Calu3 (cell line): ENCODE data around the gene ABI1. TPM values are rescaled to one million over a fixed set of nuclear protein-coding genes. Genes with fewer than 3 reads are reported as not detected.
"Not testable (repeated sequence)": the region's sequence is repeated elsewhere in the genome, so short reads cannot be mapped to it uniquely, and the experiment has no call there.

Experiments used
- BruUV-seq: library from RNA; stranded (reverse); fragments of 400-500 nt; replicated peaks from 2 replicates; lab custom pipeline; 2021; lab: Mats Ljungman, UMichigan
- CTCF ChIA-PET: fragments of 300-600 bp; sonication (Branson Sonifier 250); formaldehyde crosslinking; loops from one replicate; lab custom pipeline; 2022; ENCODE audit warnings: antibody characterized with exemption; lab: Charles Lee
- DNase-seq: peaks from one replicate; pipeline ENCODE4 v3.0.0; 2022
- H3K27ac Mint-ChIP-seq: one replicate; pipeline ENCODE4 v1.8.0; 2022; ENCODE audit warnings: mixed read lengths; ENCODE audit not compliant: unreplicated experiment
- H3K27me3 Mint-ChIP-seq: one replicate; pipeline ENCODE4 v1.8.0; 2022; ENCODE audit warnings: mixed read lengths; ENCODE audit not compliant: unreplicated experiment
- H3K36me3 Mint-ChIP-seq: one replicate; pipeline ENCODE4 v1.8.0; 2022; ENCODE audit warnings: mild to moderate bottlenecking, moderate library complexity, mixed read lengths; ENCODE audit not compliant: insufficient read depth, unreplicated experiment
- H3K4me1 Mint-ChIP-seq: one replicate; pipeline ENCODE4 v1.8.0; 2022; ENCODE audit warnings: mild to moderate bottlenecking, low read depth, mixed read lengths; ENCODE audit not compliant: unreplicated experiment
- H3K4me3 Mint-ChIP-seq: one replicate; pipeline ENCODE4 v1.8.0; 2022; ENCODE audit warnings: mild to moderate bottlenecking, low read depth, moderate library complexity, mixed read lengths; ENCODE audit not compliant: unreplicated experiment
- H3K9me3 Mint-ChIP-seq: one replicate; pipeline ENCODE4 v1.8.0; 2022; ENCODE audit warnings: low read depth, mixed read lengths; ENCODE audit not compliant: unreplicated experiment
- CTCF ChIP-seq: fragments of 200-600 bp; IDR thresholded peaks from one replicate; pipeline ENCODE4 v1.8.0; 2022; ENCODE audit warnings: antibody characterized with exemption; ENCODE audit not compliant: unreplicated experiment
- intact Hi-C: fragments of 100-400 bp; cut with micrococcal nuclease; formaldehyde crosslinking; loops from one replicate; pipeline ENCODE4 v1.10.0; 2022; ENCODE audit not compliant: unreplicated experiment
- total RNA-seq: library from RNA; stranded (reverse); gene quantifications from 2 replicates; pipeline ENCODE4 v1.2.3, GENCODE V29; 2022

The ABI1 gene
- total RNA-seq, 1 experiment from 2014 or later, result 61.9 TPM

GRCh38 chr10:26860102-26860442 is 686 bp downstream of the ABI1 start:
- Mint-ChIP-seq H3K27me3 (no peaks in the 10 kb centered on the region), H3K4me3 (peak overlapping the region; percentile 95), H3K27ac (peak overlapping the region; percentile 98), H3K36me3 (peaks cover 21% of the 10 kb centered on the region), H3K9me3 (no peaks in the 10 kb centered on the region), H3K4me1 (peaks cover 22% of the 10 kb centered on the region)
- TF ChIP-seq CTCF, result no peak
- intact Hi-C loops, result no loop called here
- peak; percentile 67 for DNase-seq
- no TSS peak for BruUV-seq
- CTCF ChIA-PET, result interaction anchor here (1.2 kb wide), 1 partner anchor 79 kb away, joined by 3 read pairs; no protein-coding TSS in a partner anchor

GRCh38 chr10:26859241-26860101 is 1.3 kb downstream of the ABI1 start:
- Mint-ChIP-seq H3K27me3 (no peaks in the 10 kb centered on the region), H3K36me3 (peaks cover 21% of the 10 kb centered on the region), H3K4me3 (peak overlapping the region; percentile 95), H3K27ac (peak overlapping the region; percentile 98), H3K9me3 (no peaks in the 10 kb centered on the region), H3K4me1 (peaks cover 27% of the 10 kb centered on the region)
- BruUV-seq, result TSS peak; percentile 46
- CTCF ChIA-PET, result interaction anchor here (0.6 to 1.2 kb wide), 2 partner anchors 78 kb away, joined by 3 read pairs; no protein-coding TSS in a partner anchor
- no peak for DNase-seq
- intact Hi-C loops, result no loop called here
- TF ChIP-seq CTCF, result no peak

- no peak for DNase-seq
- Mint-ChIP-seq H3K9me3 (no peaks in the 10 kb centered on the region), H3K4me3 (peak overlapping the region; percentile 95), H3K27me3 (no peaks in the 10 kb centered on the region), H3K4me1 (peaks cover 35% of the 10 kb centered on the region), H3K36me3 (peaks cover 21% of the 10 kb centered on the region), H3K27ac (peak overlapping the region; percentile 35)
- no TSS peak for BruUV-seq
- CTCF ChIA-PET, result interaction anchor here (0.6 kb wide), 1 partner anchor 77 kb away, joined by 3 read pairs; no protein-coding TSS in a partner anchor
- intact Hi-C loops, result no loop called here
- TF ChIP-seq CTCF, result no peak
Measured at GRCh38 chr10:26858707-26859034, 2.1 kb downstream of the ABI1 start.

GRCh38 chr10:26857991-26858706 is 2.6 kb downstream of the ABI1 start:
- Mint-ChIP-seq H3K9me3 (no peaks in the 10 kb centered on the region), H3K27ac (peak overlapping the region; percentile 35), H3K36me3 (peaks cover 21% of the 10 kb centered on the region), H3K4me1 (peaks cover 37% of the 10 kb centered on the region), H3K27me3 (no peaks in the 10 kb centered on the region), H3K4me3 (peak overlapping the region; percentile 95)
- DNase-seq, result no peak
- TF ChIP-seq CTCF, result no peak
- BruUV-seq, result no TSS peak
- intact Hi-C loops, result no loop called here
- CTCF ChIA-PET, result no interaction called here

GRCh38 chr10:26857553-26857952 is 3.2 kb downstream of the ABI1 start:
- H3K27ac Mint-ChIP-seq, intact Hi-C loops, H3K9me3 Mint-ChIP-seq, CTCF ChIA-PET, DNase-seq, BruUV-seq, H3K27me3 Mint-ChIP-seq: not testable (repeated sequence)
- Mint-ChIP-seq H3K36me3 (peaks cover 21% of the 10 kb centered on the region), H3K4me1 (peaks cover 37% of the 10 kb centered on the region), H3K4me3 (peak overlapping the region; percentile 95)
